MM.1S (cell line): ENCODE data around the gene SLC25A34.

Source experiments
- EZH2 ChIP-seq: fragments of 300-600 bp; sonication (generic); optimal IDR thresholded peaks from 2 replicates; pipeline ENCODE3; 2017; ENCODE audit warnings: low read depth, mild to moderate bottlenecking, antibody characterized with exemption, low read length, mixed read lengths
- TF ChIP-seq, protein P1 (sequence below): fragments of 300-600 bp; sonication (generic); IDR thresholded peaks from 2 replicates; pipeline ENCODE4 v1.5.1; 2016; ENCODE audit warnings: antibody characterized with exemption, low read length, mixed read lengths

DNA sequence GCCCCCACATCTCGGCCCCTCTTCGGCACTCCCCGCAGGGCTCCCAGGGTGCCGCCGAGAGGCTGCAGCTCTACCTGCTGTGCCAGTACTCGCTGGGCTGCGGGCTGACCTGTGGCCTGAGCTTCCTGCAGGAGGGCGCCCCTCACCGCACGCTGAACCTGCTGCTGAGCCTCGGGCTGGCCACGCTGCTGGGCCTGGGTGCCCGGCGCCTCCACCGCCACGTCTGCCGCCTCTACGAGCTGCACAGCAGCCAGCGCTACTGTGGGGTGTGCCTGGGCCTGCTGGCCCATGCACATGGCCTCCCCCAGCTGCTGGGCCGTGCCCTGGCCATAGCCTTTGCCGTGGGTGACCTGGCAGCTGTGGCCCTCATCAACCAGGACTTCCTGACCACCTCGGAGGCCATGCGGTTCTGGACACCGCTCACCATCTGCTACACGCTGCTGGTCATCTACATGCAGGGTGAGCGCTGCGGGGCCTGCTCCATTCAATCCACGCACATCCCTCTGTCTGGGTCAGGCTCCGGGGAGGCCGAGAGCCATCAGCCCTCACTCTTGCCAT lies 8.1 kb downstream of the SLC25A34 start:
- TF ChIP-seq, protein P1, sequence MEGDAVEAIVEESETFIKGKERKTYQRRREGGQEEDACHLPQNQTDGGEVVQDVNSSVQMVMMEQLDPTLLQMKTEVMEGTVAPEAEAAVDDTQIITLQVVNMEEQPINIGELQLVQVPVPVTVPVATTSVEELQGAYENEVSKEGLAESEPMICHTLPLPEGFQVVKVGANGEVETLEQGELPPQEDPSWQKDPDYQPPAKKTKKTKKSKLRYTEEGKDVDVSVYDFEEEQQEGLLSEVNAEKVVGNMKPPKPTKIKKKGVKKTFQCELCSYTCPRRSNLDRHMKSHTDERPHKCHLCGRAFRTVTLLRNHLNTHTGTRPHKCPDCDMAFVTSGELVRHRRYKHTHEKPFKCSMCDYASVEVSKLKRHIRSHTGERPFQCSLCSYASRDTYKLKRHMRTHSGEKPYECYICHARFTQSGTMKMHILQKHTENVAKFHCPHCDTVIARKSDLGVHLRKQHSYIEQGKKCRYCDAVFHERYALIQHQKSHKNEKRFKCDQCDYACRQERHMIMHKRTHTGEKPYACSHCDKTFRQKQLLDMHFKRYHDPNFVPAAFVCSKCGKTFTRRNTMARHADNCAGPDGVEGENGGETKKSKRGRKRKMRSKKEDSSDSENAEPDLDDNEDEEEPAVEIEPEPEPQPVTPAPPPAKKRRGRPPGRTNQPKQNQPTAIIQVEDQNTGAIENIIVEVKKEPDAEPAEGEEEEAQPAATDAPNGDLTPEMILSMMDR: no peak
- no peak for TF ChIP-seq EZH2
